Effector memory CD4-positive, alpha-beta T cell (primary cell): ENCODE data around the gene GPR180.

Experiments used
- DNase-seq, 3 donors: peaks; one replicate each; pipeline ENCODE4 v3.0.0-alpha.2; 2020
- H3K27ac ChIP-seq: 2 replicates; pipeline ENCODE4 v1.7.0; 2013; ENCODE audit warnings: mild to moderate bottlenecking, low read length, moderate library complexity; ENCODE audit not compliant: insufficient read depth, poor library complexity, severe bottlenecking
- H3K27me3 ChIP-seq: replicated peaks from 2 replicates; pipeline ENCODE4 v1.7.0; 2013; ENCODE audit warnings: mild to moderate bottlenecking, low read length; ENCODE audit not compliant: insufficient read depth, control insufficient read depth, poor library complexity, severe bottlenecking
- H3K36me3 ChIP-seq: 2 replicates; pipeline ENCODE4 v1.7.0; 2013; ENCODE audit warnings: mild to moderate bottlenecking, low read length, moderate library complexity; ENCODE audit not compliant: control insufficient read depth, insufficient read depth
- H3K4me1 ChIP-seq: 2 replicates; pipeline ENCODE4 v1.7.0; 2013; ENCODE audit warnings: low read length, mild to moderate bottlenecking; ENCODE audit not compliant: control insufficient read depth, insufficient read depth, poor library complexity, severe bottlenecking
- H3K4me3 ChIP-seq: 2 replicates; pipeline ENCODE4 v1.7.0; 2013; ENCODE audit warnings: low read length, low read depth, mild to moderate bottlenecking; ENCODE audit not compliant: insufficient read depth, poor library complexity, severe bottlenecking
- H3K9me3 ChIP-seq: 2 replicates; pipeline ENCODE4 v1.7.0; 2013; ENCODE audit warnings: mild to moderate bottlenecking, low read length, moderate library complexity; ENCODE audit not compliant: control insufficient read depth

GPR180 gene

DNA sequence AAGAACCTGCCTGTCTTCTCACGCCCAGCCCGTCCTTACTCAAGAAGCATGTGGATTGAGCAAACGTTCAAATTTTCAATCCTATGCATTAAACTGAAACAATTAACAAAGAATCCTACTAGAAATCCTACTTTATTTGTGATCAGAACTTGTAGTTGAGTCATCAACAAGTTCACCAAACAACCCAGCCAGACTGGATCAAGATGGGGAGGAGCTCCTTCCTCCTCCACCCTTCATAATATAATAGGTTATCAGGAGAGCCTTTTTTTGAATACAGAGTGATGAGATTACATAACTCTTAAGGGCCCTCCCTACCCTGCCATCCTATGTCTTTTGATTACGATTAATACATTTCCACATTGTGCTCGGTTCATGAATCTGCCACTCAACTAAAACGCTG lies 78.0 kb downstream of the GPR180 start:
- H3K4me3 ChIP-seq, result no peak overlapping the region

DNA sequence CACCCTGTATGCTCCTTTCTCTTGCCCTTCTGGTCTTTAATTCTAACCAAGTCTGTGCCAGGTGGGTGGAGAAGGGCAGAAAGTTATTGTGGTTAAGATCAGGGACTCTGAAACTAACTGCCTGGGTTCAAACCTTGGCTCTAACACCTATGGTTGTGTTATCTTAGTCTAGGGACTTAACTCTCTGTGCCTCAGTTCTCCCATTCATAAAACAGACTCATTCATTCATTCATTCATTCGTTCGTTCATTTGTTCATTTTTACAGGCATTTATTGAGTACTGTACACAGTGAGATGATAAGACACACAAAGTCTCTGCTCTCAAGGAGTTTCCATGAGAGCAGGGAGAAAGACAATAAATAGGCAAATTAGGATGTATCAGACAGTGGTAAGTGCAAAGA lies 80.6 kb downstream of the GPR180 start:
- H3K4me3 ChIP-seq, result no peak overlapping the region
- no peaks in the 10 kb centered on the region for H3K27me3 ChIP-seq
- no peak for DNase-seq
- no peak overlapping the region for H3K27ac ChIP-seq
- H3K36me3 ChIP-seq, result no peaks in the 10 kb centered on the region
- H3K9me3 ChIP-seq, result no peaks in the 10 kb centered on the region
- H3K4me1 ChIP-seq, result no peaks in the 10 kb centered on the region

More for the DNA sequence above, 78.0 kb downstream of the GPR180 start:
- H3K9me3 ChIP-seq, result no peaks in the 10 kb centered on the region
- no peak overlapping the region for H3K27ac ChIP-seq
- H3K36me3 ChIP-seq, result no peaks in the 10 kb centered on the region
- no peaks in the 10 kb centered on the region for H3K27me3 ChIP-seq
- DNase-seq, result no peak
- no peaks in the 10 kb centered on the region for H3K4me1 ChIP-seq

DNA sequence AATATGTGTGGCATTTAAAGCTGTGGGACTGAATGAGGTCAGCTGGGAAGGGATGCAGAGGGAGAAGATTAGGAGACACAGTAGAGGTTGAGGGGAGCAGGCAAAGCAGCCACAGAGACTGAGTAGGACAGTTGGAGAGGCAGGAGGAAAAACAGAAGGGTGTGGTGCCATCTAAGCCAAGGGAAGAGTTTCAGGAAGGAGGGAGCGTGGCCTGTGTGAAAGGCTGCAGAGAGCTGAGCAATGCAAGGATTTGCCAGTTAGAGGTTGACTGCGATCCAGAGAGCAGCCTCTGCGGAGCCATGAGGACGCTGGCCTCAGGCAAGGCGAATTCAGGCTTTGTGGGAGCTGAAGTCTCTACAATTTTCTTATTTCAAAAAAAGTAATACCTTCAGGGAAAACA lies 81.8 kb downstream of the GPR180 start:
- H3K27ac ChIP-seq, result no peak overlapping the region
- no peak for DNase-seq
- H3K27me3 ChIP-seq, result no peaks in the 10 kb centered on the region
- no peaks in the 10 kb centered on the region for H3K36me3 ChIP-seq
- no peak overlapping the region for H3K4me3 ChIP-seq
- H3K4me1 ChIP-seq, result no peaks in the 10 kb centered on the region
- no peaks in the 10 kb centered on the region for H3K9me3 ChIP-seq
